T-helper 1 cell (primary cell): ENCODE data around the gene TTC39B.

Experiments used
- DNase-seq, 5 donors: peaks; one replicate each; pipeline ENCODE4 v3.0.0-alpha.2; 2012 to 2020

The TTC39B gene

DNA sequence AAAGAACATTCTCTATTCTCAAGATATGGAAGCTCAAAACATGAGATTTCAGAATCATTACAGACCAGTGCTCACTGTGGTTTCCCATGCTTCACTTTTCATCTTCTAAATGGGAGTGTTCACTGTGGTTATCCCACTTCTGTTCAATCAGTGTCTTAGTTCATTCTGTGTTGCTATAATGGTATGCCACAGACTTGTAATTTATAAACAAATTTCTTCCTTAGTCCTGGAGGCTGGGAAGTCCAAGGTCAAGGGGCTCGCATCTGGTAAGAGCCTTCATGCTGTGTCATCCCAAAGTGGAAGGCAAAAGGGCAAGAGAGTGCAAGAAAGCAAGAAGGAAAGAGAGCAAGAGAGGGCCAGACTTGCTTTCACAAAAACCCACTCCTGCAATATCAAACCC lies 146.3 kb downstream of the TTC39B start:
- DNase-seq, result no peak

DNA sequence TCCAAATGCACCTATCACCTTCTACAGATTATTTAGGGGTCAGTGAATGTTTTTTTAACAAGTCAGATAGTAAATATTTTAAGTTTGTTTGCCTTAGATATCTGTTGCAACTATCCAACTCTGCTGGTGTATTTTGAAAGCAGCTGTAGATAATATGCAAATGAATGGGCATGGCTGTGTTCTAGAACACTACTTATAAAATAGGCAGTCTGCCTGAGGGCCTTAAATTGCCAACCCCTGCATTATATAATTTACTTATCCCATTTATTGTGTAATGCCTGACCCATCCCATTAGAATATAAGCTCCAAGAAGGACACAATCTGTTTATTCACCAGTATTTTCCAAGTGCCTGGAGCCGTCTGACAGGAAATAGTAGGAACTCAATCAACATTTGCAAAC lies 149.0 kb downstream of the TTC39B start:
- DNase-seq, result no peak

DNA sequence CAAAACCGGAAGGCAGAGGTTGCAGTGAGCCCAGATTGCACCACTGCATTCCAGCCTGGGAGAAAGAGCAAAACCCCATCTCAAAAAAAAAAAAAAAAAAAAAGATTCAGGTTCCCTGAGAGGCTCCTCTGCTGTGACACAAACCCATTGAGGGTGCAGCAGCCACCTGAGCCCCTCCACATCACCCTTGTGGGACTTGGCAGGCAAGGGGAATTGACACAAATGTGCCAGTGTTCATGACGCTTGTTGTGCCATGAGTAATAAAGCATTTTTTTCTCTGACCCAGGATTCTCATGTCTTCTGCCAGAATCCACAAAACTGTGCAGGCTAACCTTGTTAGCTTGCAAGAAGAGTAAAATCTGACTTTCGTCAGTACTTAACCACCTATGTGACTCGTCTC lies 149.6 kb downstream of the TTC39B start:
- no peak for DNase-seq

DNA sequence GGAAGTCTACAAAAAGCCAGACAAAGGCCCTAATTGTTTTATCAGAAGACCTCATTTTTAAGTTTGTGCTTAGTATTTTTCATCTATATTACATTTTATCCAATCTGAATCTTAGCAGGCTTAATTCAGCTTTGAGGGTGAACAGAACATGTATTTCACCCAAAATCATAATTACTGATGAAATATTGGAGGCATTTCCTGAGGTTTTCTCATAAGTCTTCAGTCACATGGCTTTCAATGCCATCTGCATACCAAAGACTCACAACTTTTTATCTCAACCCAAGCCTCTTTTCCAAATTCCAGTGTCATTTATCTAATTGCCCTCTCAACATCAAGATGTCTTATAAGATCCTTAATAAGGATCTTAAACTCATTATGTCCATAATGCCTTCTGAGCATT lies 150.8 kb downstream of the TTC39B start:
- no peak for DNase-seq

DNA sequence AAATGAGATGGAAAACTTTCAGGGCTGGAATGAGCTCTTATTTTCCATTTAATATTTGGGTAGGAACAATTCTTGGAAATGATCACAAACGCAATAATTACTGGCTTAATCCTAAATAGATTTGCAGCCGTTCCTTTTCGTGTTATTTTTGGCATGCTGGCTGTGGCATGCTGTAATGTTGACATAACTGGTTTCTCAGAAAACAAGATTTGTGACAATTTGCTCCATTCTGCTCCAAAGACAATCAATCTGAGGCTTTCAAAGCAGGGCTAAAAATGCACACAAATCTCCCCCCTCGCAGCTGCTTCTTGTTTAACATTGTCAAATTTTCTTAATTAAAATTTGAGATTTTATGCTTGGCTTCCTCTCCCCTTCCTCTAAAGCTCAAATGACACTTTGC lies 151.2 kb downstream of the TTC39B start:
- DNase-seq, result no peak

DNA sequence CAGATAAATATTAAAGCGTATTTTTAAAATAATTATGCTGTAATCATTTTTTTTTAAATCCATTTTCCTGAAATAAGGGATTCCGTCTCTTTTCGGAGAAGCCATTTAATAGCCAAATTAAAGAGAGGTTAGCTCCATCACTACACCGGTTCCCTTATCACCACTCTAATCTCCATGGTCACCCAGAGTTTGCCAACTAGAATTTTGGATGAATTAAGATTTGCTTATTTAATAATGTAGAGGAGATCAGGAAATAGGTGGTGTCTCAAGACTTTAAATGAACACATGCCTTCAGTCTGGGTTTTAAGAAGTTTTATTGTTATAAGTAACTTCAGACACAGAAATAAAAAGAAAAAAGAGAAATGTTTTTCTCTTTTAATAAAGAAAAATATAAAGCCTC lies 151.7 kb downstream of the TTC39B start:
- no peak for DNase-seq

DNA sequence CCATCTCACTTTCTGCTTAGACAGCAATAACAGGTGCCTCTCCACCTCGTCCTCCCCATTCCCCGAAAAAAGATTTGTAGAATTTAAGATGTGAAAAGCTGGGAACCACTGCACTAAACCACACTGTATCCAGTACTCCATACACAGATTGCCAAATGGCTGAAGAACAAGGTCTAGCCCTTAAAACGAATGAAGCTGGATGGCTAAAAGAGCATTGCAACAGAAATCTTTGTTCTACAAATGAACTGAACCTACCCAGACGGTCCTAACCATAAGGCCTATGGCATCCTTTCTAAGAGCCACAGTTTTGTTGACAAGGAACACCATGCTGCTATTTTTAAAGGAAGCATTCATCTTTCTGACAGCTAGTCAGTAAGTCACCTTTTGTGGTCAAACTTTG lies 152.3 kb downstream of the TTC39B start:
- DNase-seq, result no peak

DNA sequence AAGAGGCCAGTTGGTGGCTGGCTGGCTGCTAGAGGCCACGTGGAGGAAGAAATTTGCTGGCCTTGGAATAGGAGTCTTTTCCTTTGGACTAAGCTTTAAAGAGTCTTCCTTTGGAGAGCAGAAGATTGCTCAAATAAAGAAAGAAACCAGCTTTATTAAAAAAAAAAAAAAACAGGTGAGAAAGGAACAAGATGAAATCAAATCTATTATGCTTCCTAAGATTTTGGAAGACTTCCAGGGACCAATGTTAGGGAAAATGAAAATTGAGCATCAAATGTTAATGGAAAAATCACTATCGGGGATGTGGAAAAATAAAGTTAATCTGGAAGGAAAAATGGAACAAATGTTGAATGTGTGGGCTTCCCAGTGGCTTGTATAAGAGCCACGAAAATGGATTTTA lies 153.1 kb downstream of the TTC39B start:
- DNase-seq, result no peak

DNA sequence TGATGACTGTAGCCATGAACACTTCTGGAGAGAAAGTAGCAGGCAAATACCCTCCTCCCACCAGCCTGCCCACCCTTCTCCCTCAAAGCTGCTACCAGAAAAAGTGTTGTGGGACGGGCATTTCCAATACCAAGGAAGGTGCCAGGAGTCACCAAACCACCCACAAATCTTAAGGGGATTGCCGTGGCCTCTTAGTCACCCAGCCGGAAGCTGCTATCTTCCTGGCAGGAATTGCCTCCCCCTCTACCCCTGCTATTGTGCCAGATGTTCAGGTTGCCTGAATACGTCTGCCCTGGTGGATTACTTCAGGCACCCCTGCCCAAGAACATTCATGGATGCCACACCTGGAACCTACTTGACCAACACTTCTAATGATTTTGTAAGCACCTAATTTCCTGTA lies 156.1 kb downstream of the TTC39B start:
- no peak for DNase-seq

DNA sequence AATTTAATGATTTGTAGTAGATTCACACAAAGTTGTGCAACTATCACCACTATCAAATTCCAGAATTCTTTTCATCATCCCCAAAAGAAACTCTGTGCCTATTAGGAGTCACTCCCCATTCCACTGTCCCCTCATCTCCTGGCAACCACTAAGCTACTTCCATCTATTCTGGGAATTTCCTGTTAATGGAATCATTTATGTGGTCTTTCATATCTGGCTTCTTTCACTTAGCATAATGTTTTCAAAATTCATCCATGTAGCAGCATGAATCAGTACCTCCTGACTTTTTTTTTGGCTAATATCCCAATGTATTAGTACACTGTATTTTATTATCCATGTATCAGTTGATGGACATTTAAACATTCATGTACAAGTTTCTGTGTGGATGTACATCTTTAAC lies 157.6 kb downstream of the TTC39B start:
- DNase-seq, result no peak

DNA sequence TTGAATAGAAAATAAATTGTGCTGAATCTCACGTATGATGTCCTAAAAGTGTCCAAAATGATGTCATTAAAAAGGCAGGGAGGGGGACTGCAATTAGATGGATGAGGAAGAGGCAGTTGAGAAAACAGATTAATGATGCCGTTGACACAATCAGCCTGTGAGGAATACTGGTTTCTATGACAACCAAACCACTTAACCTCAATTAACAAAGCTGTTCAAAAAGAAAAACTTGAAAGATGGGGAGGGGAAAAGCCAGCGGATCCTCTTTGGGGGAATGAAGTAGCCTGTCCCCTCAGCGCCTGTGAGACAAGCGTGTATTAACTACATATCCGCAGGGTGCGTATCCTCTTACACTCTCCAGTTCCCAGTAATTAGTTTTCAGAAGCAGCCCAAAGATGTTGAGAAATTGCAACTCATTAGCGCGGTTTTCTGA lies 160.7 kb downstream of the TTC39B start:
- no peak for DNase-seq

DNA sequence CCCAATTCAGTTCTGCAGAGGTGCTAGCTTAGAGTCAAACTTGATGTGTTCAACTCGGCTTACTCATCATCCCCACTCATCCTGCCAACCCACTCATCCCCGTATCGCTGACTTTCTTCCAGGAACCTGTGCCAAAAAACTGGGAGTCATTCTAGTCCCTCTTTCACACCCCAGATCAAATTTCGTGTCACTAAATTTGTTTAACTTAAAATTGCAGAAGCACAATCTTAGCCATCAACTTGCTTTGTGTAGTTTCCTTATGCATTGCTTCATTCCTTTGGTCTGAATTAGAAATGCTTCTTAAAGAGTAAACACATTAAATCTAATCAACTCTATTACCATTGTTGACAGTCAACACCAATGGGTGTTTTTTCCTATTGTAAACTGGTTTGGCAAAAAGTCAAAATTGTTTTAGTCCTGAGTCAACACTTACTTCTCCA lies 162.4 kb downstream of the TTC39B start:
- DNase-seq, result no peak

DNA sequence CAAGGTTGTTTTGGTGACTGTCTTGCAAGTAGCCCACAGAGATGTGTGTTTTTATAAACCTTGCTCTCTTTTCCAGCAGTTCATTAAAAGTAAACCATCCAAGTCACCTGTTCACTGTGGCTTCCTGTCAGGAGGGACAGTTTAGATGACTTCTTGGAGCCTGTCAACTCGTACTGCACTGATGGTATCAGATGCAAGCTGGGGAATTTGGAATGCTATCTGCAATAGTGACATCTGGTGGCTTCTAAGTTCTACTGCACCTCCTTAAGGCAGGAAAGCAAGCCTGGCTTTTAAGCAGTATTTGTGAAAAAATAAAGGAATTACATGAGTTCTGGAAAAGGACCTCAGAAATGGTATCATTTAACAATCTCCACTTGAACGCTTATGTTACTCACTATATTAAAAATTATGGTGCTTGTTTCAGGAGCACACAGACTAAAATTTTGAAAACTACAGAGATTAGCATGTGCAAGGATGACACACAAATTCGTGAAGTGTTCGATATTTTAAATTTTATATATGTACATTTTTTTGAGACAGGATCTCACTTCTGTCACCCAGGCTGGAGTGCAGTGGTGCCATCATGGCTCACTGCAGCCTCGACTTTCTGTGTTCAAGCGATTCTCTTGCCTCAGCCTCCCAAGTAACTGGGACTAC lies 164.0 kb downstream of the TTC39B start:
- peak in 2 of 5 donors; percentile 4 to 41 for DNase-seq

DNA sequence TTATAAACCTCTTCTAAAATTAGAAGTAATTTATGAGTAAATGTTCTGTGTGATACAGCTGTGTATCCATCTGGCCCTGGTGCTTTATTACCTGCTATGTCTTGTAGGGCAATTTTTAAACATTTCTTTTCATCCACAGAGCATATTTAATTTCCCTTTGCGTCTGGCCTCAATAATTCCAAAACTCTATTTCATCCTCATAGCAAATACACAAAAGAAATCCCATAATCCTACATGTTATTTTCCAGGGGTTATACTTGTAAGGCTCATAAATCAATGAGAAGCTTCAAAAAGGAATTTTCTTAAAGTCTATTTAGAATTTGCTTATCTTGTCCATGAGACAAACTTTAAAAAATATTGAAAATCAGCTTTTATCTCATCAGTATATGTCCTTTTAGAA lies 167.0 kb downstream of the TTC39B start:
- DNase-seq, result no peak

DNA sequence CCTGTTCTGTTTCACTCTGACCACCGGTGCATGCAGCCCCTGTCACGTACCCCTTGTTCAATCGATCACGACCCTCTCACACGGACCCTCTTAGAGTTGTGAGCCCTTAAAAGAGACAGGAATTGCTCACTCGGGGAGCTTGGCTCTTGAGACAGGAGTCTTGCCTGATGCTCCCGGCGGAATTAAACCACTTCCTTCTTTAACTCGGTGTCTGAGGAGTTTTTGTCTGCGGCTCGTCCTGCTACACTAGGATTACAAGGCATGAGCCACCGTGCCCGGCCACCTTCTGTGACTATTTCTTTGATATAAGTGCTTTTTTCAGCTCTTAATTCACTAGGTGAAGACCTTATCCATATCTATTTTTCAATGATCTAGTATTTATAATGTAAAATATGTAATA lies 167.5 kb downstream of the TTC39B start:
- no peak for DNase-seq

DNA sequence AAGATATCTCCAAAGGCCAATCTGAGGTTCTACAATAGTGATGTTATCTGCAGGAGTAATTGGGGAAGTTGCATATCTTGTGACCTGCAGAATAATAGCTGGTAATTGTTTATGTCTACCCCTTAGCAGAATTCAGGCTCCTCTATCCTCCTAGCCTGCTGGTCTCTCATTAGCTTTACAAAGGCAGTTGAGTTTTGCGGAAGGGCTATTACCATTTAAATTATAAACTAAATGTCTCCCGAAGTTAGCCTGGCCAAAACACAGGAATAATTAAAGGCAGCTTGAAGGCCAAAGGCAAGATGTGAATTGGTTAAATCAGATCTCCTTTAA lies 168.7 kb downstream of the TTC39B start:
- DNase-seq, result no peak

DNA sequence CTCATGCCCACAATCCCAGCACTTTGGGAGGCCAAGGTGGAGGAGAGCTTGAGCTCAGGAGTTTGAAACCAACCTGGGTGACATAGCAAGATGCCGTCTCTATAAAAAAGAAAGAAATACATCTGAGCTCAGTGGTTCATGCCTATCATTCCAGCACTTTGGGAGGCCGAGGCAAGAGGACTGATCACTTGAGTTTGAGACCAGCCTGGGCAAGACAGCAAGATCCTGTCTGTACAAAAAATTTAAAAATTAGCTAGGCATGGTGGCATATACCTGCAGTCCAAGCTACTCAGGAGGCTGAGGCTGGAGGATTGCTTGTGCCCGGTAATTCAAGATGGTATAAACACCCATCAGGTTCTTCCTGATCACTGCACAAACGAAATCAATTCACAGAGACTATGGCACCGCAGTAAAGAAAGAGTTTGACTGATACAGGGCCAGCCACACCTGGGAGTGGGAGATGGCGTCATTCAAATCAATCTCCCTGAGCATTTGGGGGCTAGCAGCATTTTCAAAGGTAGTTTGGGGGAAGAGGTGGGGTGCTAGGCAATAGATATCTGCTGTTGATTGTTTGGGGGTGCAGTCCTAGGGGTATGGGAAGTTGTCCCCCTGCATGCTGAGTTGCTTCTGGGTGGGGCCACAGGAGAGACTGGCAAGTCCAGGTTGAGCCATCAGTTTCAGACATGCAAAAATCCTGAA lies 169.2 kb downstream of the TTC39B start:
- no peak for DNase-seq

DNA sequence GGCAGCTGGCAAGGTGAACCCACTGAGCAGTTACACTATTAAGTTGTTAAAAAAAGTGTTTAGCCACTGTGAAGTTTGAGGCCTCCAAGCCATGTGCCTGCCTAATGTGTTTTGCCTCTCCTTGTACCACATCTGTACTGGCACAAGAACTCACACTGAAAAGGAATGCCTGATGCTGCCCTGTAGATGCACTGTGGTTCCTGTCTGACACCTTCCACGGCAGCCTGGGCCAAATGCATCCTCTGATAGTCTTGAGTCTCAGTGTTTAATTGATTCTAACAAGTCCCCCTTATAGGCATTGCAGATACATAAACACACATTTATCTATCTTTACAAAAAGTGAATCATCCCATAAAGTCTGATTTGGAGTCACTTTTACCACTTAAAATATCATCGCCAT lies 169.9 kb downstream of the TTC39B start:
- DNase-seq, result no peak

DNA sequence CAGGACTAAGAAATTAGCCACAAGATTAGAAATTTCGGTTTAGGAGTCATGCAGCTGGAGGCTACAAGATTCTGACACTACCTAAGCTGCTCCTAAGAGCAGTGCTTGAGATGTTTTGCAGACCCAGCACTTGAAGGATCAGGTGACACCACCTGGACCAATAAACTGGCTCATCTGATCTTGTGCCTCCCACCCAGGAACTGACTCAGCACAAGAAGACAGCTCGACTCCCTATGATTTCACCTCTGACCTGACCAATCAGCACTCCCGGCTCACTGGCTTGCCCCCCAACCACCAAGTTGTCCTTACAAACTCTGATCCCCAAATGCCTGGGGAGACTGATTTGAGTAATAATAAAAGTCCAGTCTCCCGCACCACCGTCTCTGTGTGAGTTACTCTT lies 170.4 kb downstream of the TTC39B start:
- peak in 1 of 5 donors; percentile 9 for DNase-seq

DNA sequence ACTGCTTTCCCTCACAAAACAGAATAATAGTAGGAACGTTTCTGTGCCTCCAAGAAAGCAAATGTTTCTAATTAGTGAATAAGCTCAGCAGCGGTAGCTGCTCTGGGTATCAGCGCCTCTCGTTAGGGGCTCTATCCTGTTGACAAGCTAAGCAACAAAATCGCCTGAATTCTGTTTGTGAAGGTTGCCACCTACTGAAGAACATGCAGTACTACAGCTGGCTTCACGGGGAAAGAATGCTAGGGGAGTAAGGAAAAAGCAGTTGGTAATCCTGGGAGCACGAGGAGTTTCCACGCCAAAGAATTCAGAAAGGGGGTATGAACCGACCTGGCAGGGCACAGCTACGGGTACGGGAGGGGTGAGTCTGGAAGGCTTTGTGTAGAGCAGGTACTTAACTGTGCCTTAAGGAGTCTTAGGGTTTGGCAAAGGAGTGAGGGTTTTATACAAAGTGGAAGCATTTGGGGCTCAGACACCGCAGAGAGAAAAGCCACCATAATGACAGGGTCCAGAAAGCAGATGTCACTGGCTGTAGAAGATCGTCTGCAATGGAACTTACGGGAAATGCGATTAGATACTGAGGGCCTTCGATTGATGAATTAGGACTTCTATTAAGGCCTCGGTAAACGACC lies 171.7 kb downstream of the TTC39B start:
- DNase-seq, result peak in 4 of 5 donors; percentile 5 to 44 (median 18)

DNA sequence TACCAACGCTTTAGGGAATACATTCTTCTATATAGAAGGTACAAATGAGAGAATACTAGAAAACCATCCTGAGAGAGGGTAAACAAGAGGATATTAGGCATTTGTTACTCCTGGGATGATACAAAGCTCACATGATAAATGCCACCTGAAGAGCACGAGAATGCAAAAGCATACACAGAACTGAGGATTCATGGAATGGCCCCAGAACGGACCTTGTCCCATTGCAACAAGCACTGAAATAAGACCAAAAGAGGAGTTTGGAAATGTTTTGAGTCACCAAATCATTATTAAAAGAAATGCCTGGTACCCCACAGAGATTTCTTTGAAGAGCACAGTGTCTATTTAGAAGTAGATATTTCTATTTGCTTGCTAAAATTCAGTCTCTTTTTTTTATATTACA lies 173.5 kb downstream of the TTC39B start:
- no peak for DNase-seq

DNA sequence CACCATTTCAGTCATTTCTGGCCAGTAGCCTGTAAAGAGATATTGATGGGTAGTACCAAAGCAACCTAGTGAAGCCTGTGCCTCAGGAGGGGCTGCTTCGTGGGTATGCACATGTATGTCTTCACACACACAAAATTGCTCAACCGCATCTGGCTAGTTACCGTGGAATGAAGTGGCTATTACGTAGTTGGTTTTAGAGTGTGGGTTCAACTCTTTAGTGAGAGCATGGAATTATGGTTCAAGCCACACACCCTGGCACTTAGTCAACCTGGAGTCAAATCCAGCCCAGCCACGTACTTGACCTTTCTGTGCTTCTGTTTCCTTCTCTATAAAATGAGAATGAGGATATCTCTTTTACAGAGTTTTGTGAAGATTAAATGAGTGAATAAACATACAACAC lies 174.9 kb downstream of the TTC39B start:
- no peak for DNase-seq

DNA sequence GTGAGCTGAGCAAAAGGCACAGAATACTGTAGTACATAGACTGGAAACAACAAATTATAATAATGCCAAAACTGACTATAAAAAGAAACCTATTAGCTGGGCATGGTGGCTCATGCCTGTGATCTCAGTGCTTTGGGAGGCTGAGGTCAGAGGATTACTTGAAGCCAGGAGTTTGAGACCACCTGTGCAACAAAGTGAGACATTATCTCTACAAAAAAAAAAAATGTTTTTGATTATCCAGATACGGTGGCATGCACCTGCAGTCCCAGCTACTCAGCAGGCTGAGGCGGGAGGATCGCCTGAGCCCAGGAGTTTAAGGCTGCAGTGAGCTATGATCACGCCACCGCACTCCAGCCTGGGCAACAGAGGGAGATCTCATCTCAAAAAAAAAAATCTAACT lies 175.9 kb downstream of the TTC39B start:
- DNase-seq, result no peak

DNA sequence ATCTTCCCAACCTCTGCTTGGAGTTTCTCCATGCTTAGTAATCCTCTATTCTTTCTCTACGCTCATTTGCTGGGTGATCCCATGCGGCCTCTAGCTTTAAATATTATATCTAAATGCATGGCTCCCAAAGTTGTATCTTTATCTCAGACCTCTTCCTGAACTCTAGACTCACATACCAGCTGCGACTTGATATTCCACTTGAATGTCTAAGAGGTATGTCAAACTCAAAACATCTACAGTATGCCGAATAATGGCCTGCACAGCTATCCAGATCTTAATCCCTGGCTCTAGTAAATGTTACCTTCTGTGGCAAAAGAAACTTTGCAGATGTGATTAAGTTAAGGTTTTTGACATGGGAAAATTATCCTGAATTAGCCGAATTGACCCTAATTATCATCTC lies 179.2 kb downstream of the TTC39B start:
- no peak for DNase-seq

DNA sequence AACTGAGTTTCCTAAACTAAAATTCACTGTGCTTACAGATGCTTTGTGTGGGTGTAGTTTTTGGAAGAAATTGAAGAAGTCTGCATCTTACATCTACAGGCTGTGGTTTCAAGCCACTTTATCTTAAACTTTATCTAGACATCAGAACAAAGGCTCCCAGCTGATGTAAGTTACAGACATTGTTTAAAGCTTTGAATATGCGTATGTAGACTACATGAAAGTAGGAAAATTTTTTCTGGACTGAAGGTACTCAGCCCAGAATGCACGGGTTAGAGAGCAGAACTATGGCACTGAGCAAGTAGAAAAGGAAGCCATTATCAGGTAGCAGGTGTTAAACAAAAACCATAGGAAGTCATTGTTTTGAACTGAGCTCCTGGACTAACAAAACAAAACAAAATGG lies 185.4 kb downstream of the TTC39B start:
- no peak for DNase-seq
